Glutamatergic neuron (in vitro differentiated cells): ENCODE results near the gene SLC43A2. TPM values are rescaled to one million over a fixed set of nuclear protein-coding genes. Genes with fewer than 3 reads are reported as not detected.

Experiments used
- DNase-seq: peaks from one replicate; pipeline ENCODE4 v3.0.0; 2022
- H3K27ac Mint-ChIP-seq: one replicate; pipeline ENCODE4 v1.8.0; 2020; ENCODE audit warnings: mild to moderate bottlenecking, mixed read lengths, inconsistent platforms; ENCODE audit not compliant: unreplicated experiment
- H3K27me3 Mint-ChIP-seq: one replicate; pipeline ENCODE4 v1.8.0; 2020; ENCODE audit warnings: mild to moderate bottlenecking, moderate library complexity, mixed read lengths, inconsistent platforms; ENCODE audit not compliant: unreplicated experiment
- H3K36me3 Mint-ChIP-seq: one replicate; pipeline ENCODE4 v1.8.0; 2020; ENCODE audit warnings: mild to moderate bottlenecking, mixed read lengths, inconsistent platforms; ENCODE audit not compliant: unreplicated experiment
- H3K4me1 Mint-ChIP-seq: one replicate; pipeline ENCODE4 v1.8.0; 2020; ENCODE audit warnings: mild to moderate bottlenecking, low read depth, mixed read lengths, inconsistent platforms; ENCODE audit not compliant: unreplicated experiment
- H3K4me3 Mint-ChIP-seq: one replicate; pipeline ENCODE4 v1.8.0; 2020; ENCODE audit warnings: mild to moderate bottlenecking, mixed read lengths, inconsistent platforms; ENCODE audit not compliant: unreplicated experiment
- H3K9me3 Mint-ChIP-seq: one replicate; pipeline ENCODE4 v1.8.0; 2020; ENCODE audit warnings: mild to moderate bottlenecking, moderate library complexity, mixed read lengths, inconsistent platforms; ENCODE audit not compliant: unreplicated experiment
- total RNA-seq: library from RNA; stranded (reverse); fragmentation: NEBNext Ultra II Directional; extraction: Animal tissue kit (Norgen Biotek cat#: 25700); gene quantifications from one replicate; pipeline ENCODE4 v1.2.1, GENCODE V29; 2021; ENCODE audit not compliant: unreplicated experiment
- TF ChIP-seq, protein P1 (sequence below): fragments of 200-600 bp; sonication (generic); IDR thresholded peaks from one replicate; pipeline ENCODE4 v1.5.0; 2021; ENCODE audit not compliant: partially characterized antibody, unreplicated experiment

SLC43A2 gene
- total RNA-seq, 1 donor from 2014 or later, result 31.3 TPM

DNA sequence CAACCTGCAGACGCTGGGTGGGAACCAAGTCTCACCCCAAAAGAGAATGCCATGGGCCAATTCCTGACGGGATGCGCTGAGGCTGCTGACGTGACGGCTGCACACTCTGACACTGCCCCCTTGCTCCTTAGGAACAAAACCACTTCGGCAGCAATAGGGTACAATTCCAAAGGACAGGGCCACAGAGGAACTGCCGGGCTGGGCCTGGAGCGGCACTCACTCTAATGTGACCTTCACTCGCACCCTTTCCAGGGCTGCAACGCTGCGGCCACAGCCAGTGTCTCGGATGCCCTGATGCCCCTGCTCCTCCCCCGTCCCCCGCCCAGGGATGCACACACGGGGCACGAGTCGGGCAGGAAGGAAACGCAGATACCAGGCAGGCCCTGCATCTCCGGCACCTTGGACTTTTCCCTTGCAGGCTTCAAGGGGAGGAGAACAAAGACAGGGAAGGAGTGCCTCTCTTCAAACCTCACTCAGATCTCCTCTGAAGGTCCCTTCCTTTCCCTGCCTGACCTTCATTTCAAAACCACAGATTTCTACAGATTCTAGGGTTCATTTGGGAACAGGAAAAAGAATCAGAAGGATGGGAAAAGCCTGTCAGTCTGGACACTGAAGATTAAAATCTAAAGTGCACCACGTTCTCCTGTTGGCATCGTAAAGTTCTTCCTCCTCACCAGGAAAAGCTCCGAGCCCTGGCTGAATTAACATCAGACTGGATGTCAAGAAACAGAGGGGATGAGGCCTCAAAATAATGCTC lies 68.4 kb downstream of the SLC43A2 start:
- Mint-ChIP-seq H3K9me3 (peaks cover 6% of the 10 kb centered on the region), H3K27ac (no peak overlapping the region), H3K4me1 (peaks cover 20% of the 10 kb centered on the region), H3K36me3 (no peaks in the 10 kb centered on the region), H3K27me3 (peaks cover 16% of the 10 kb centered on the region), H3K4me3 (no peak overlapping the region)
- DNase-seq, result no peak
- TF ChIP-seq, protein P1, sequence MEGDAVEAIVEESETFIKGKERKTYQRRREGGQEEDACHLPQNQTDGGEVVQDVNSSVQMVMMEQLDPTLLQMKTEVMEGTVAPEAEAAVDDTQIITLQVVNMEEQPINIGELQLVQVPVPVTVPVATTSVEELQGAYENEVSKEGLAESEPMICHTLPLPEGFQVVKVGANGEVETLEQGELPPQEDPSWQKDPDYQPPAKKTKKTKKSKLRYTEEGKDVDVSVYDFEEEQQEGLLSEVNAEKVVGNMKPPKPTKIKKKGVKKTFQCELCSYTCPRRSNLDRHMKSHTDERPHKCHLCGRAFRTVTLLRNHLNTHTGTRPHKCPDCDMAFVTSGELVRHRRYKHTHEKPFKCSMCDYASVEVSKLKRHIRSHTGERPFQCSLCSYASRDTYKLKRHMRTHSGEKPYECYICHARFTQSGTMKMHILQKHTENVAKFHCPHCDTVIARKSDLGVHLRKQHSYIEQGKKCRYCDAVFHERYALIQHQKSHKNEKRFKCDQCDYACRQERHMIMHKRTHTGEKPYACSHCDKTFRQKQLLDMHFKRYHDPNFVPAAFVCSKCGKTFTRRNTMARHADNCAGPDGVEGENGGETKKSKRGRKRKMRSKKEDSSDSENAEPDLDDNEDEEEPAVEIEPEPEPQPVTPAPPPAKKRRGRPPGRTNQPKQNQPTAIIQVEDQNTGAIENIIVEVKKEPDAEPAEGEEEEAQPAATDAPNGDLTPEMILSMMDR, result no peak

- TF ChIP-seq, protein P1, result no peak
- H3K27me3 Mint-ChIP-seq, result peaks cover 16% of the 10 kb centered on the region
- H3K4me3 Mint-ChIP-seq, result no peak overlapping the region
- no peak overlapping the region for H3K27ac Mint-ChIP-seq
- H3K36me3 Mint-ChIP-seq, result no peaks in the 10 kb centered on the region
- H3K4me1 Mint-ChIP-seq, result peaks cover 28% of the 10 kb centered on the region
- H3K9me3 Mint-ChIP-seq, result peaks cover 6% of the 10 kb centered on the region
- DNase-seq, result no peak
Observed at GRCh38 chr17:1559047-1560043, 69.3 kb downstream of the SLC43A2 start.

DNA sequence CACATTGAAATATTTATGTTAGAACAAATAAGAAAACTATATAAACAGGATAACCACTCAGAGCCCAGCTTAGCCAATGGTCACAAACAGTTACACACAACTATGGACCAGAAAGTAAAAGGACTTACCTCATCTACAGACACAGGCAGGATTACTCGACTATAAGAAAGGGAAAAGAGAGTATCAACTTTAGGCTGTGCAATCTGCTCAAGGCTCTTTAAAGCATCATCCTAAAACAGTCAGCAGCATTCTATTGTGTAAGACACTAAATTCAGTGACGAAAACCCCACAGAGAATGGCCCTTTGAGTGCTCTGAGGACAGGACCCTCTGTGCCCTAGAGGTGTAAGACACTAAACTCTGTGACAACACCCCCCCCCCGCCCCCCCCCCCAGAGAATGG lies 70.2 kb downstream of the SLC43A2 start:
- Mint-ChIP-seq H3K27ac (no peak overlapping the region), H3K4me3 (no peak overlapping the region)
- TF ChIP-seq, protein P1, result no peak

GRCh38 chr17:1557355-1558095 lies 71.1 kb downstream of the SLC43A2 start:
- TF ChIP-seq, protein P1, result no peak
- no peaks in the 10 kb centered on the region for H3K36me3 Mint-ChIP-seq
- peaks cover 3% of the 10 kb centered on the region for H3K9me3 Mint-ChIP-seq
- H3K4me1 Mint-ChIP-seq, result peaks cover 27% of the 10 kb centered on the region
- peaks cover 11% of the 10 kb centered on the region for H3K27me3 Mint-ChIP-seq
- no peak overlapping the region for H3K27ac Mint-ChIP-seq
- no peak for DNase-seq
- H3K4me3 Mint-ChIP-seq, result no peak overlapping the region

More for the DNA sequence above, 70.2 kb downstream of the SLC43A2 start:
- Mint-ChIP-seq H3K4me1 (peaks cover 26% of the 10 kb centered on the region), H3K27me3 (peaks cover 11% of the 10 kb centered on the region), H3K36me3 (no peaks in the 10 kb centered on the region), H3K9me3 (peaks cover 3% of the 10 kb centered on the region)
- no peak for DNase-seq
